Dendritic cell treated with granulocyte-macrophage colony-stimulating factor and Interleukin-4, amounts not matched to agents 40 ng/mL and 50 ng/mL, for 4 days (primary cell): ENCODE data around the gene SPAG5.
"Not testable (repeated sequence)": the region's sequence is repeated elsewhere in the genome, so short reads cannot be mapped to it uniquely, and the experiment has no call there.

Experiments used
- H3K27ac Mint-ChIP-seq: one replicate; pipeline ENCODE4 v1.8.0; 2022; ENCODE audit warnings: mild to moderate bottlenecking, mixed read lengths
- H3K27me3 Mint-ChIP-seq: one replicate; pipeline ENCODE4 v1.8.0; 2022; ENCODE audit warnings: mild to moderate bottlenecking, mixed read lengths
- H3K36me3 Mint-ChIP-seq: one replicate; pipeline ENCODE4 v1.8.0; 2022; ENCODE audit warnings: low read depth, mixed read lengths
- H3K4me1 Mint-ChIP-seq: one replicate; pipeline ENCODE4 v1.8.0; 2022; ENCODE audit warnings: low read depth, mixed read lengths
- H3K4me3 Mint-ChIP-seq: one replicate; pipeline ENCODE4 v1.8.0; 2022; ENCODE audit warnings: mild to moderate bottlenecking, moderate library complexity, mixed read lengths
- H3K9me3 Mint-ChIP-seq: one replicate; pipeline ENCODE4 v1.8.0; 2022; ENCODE audit warnings: mixed read lengths
- intact Hi-C: fragments of 100-400 bp; cut with micrococcal nuclease; formaldehyde crosslinking; loops from one replicate; pipeline ENCODE4 v1.15.0; 2022

Gene SPAG5

DNA sequence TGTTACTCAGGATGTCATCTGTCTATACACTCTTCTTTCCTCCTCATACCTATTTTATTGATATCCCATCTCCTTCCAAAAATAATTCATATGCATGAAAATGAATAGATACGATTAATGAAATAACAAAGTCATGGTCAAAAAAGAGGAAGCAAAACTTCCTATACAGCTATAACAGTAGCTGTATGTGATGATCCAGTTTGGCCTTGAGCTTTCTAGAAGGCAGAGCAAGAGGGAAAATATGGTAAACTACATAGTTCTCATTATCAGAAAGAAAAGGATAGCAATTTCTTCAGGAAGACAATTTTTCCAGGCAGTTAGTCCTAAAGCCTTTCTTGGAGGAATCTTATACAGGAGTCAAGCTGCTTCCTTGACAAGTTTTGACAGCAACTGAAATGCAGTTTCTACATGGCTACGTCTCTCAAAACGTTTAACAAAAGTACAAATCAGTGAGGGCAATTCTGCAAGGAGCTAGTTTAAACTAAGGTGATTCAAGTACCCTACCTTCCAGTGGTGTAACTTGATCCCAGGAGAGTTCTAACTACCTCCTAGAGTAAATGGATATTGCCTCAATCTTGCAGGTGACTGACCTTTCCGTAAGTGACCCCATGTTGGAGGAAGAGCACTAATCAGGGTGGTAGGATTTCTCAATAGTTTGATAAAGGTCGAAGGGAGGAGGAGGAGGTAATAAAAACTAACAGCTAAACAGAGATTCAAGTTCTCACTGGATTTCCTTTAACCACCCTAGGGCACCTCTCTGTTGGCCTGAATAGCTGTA is 1.0 kb downstream of the SPAG5 start:
- Mint-ChIP-seq H3K4me3 (peak overlapping the region; percentile 88), H3K27ac (peak overlapping the region; percentile 87), H3K4me1 (peaks cover 30% of the 10 kb centered on the region), H3K36me3 (peaks cover 45% of the 10 kb centered on the region), H3K27me3 (no peaks in the 10 kb centered on the region), H3K9me3 (no peaks in the 10 kb centered on the region)
- intact Hi-C loops: loop anchor here (5.0 kb wide), 1 partner anchor 50 kb away; the partner anchor contains the start of gene BLTP2

DNA sequence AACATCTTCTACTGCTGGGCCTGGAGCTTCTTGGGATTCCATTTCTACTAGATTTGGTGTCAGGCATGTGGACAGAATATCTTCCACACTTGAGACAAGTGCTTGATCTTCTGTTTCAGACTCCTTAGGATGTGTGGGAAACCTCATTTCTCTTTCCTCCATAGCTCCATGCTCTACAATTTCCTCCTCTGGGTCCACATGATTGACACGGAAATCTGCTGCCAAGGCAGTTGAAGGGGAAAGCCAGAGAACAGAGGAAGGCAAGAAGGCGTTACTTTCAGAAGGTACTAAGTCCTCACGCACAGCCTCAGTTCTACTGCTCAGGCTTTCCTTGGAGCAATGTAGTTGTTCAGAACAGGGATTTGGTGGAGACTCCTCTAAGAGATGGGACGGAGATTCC is 6.6 kb downstream of the SPAG5 start:
- H3K27ac Mint-ChIP-seq: no peak overlapping the region
- H3K36me3 Mint-ChIP-seq: peaks cover 64% of the 10 kb centered on the region
- H3K9me3 Mint-ChIP-seq: no peaks in the 10 kb centered on the region
- intact Hi-C loops: no loop called here
- no peak overlapping the region for H3K4me3 Mint-ChIP-seq
- peaks cover 1% of the 10 kb centered on the region for H3K4me1 Mint-ChIP-seq
- no peaks in the 10 kb centered on the region for H3K27me3 Mint-ChIP-seq

DNA sequence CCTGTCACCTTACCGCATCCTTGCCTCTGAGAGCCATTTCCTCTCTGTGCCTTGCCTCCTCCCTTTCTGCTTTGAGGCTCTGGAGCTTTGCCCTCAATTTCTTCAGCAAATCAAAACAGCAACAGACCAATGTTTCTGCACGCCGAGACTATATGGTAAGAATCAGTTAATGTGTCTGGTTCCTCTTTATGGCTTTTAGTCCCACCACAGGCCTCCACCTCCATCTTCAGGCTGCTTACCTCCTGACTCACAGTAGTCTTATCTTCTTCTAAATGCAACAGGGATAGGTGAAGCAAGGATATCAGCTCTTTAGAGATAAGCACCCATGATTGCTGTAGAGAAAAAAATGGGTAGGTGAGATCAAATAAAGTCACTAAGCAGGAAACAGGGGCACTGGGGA is 13.0 kb downstream of the SPAG5 start:
- intact Hi-C loops: no loop called here
- Mint-ChIP-seq H3K27me3 (no peaks in the 10 kb centered on the region), H3K9me3 (no peaks in the 10 kb centered on the region), H3K27ac (no peak overlapping the region), H3K4me1 (no peaks in the 10 kb centered on the region), H3K4me3 (no peak overlapping the region), H3K36me3 (peaks cover 24% of the 10 kb centered on the region)

DNA sequence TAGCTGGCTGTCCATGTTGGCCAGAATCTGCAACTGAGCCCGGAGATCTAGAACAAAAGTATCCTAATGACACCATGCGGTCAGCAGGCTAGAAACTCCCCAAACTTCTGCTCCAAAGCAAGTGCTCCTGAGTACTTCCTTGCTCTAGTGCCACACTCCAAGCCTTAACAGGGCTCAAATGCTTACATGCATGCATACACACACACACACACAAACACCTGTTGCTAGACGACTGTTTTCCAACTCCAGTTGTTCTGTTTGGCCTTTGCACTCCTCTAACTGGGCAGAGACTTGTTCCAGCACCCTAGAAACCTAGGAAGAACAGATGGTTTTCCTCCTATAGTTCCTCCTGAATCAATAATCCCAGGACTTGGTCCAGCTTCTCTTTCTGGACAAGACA is 14.4 kb downstream of the SPAG5 start:
- intact Hi-C loops: no loop called here
- Mint-ChIP-seq H3K4me3 (no peak overlapping the region), H3K27ac (no peak overlapping the region), H3K9me3 (no peaks in the 10 kb centered on the region), H3K36me3 (peaks cover 29% of the 10 kb centered on the region), H3K27me3 (no peaks in the 10 kb centered on the region), H3K4me1 (no peaks in the 10 kb centered on the region)

- H3K4me1 Mint-ChIP-seq: no peaks in the 10 kb centered on the region
- intact Hi-C loops: no loop called here
- H3K36me3 Mint-ChIP-seq: peaks cover 35% of the 10 kb centered on the region
- H3K27me3 Mint-ChIP-seq: no peaks in the 10 kb centered on the region
- no peak overlapping the region for H3K4me3 Mint-ChIP-seq
- no peak overlapping the region for H3K27ac Mint-ChIP-seq
- H3K9me3 Mint-ChIP-seq: no peaks in the 10 kb centered on the region
Observed at GRCh38 chr17:28582513-28582912, 16.3 kb downstream of the SPAG5 start.

DNA sequence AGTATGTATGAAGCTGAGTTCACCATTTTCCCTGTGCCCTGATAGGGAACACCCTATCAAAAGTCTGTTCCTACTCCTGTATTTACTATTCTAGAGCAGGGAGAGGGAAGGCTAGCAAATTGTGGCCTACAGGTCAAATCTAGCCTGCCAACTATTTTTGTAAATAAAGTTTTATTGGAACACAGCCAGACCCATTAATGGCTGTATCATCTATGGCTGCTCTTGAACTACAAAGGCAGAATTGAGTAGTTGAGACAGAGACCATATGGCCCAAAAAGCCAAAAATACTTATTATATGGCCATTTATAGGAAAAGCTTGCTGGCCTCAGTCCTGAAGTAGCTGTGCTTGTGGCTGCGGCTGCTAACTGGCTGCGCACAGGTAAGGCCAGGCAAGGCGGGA is 17.9 kb downstream of the SPAG5 start:
- H3K27ac Mint-ChIP-seq: no peak overlapping the region
- intact Hi-C loops: no loop called here
- peaks cover 13% of the 10 kb centered on the region for H3K4me1 Mint-ChIP-seq
- H3K27me3 Mint-ChIP-seq: peaks cover 5% of the 10 kb centered on the region
- no peak overlapping the region for H3K4me3 Mint-ChIP-seq
- peaks cover 44% of the 10 kb centered on the region for H3K36me3 Mint-ChIP-seq
- no peaks in the 10 kb centered on the region for H3K9me3 Mint-ChIP-seq

GRCh38 chr17:28579526-28579925 is 19.3 kb downstream of the SPAG5 start:
- Mint-ChIP-seq H3K36me3 (peaks cover 52% of the 10 kb centered on the region), H3K27me3 (peaks cover 9% of the 10 kb centered on the region), H3K4me3 (no peak overlapping the region), H3K4me1 (peaks cover 16% of the 10 kb centered on the region), H3K27ac (no peak overlapping the region), H3K9me3 (no peaks in the 10 kb centered on the region)
- intact Hi-C loops: no loop called here

GRCh38 chr17:28578246-28579195 is 20.3 kb downstream of the SPAG5 start:
- H3K36me3 Mint-ChIP-seq: peaks cover 62% of the 10 kb centered on the region
- no peaks in the 10 kb centered on the region for H3K9me3 Mint-ChIP-seq
- peaks cover 9% of the 10 kb centered on the region for H3K27me3 Mint-ChIP-seq
- no peak overlapping the region for H3K4me3 Mint-ChIP-seq
- H3K4me1 Mint-ChIP-seq: peaks cover 16% of the 10 kb centered on the region
- H3K27ac Mint-ChIP-seq: no peak overlapping the region
- intact Hi-C loops: no loop called here

- Mint-ChIP-seq H3K9me3 (no peaks in the 10 kb centered on the region), H3K36me3 (peaks cover 72% of the 10 kb centered on the region), H3K27ac (no peak overlapping the region), H3K27me3 (peaks cover 15% of the 10 kb centered on the region), H3K4me1 (peaks cover 21% of the 10 kb centered on the region), H3K4me3 (no peak overlapping the region)
- intact Hi-C loops: no loop called here
Observed at GRCh38 chr17:28577466-28577824, 21.4 kb downstream of the SPAG5 start.

GRCh38 chr17:28576758-28577465 is 21.9 kb downstream of the SPAG5 start, which contains the start of gene ALDOC:
TSS of gene ALDOC (minus strand) at chr17:28576895. CDS start at chr17:28575532, 1,363 bp downstream.
- intact Hi-C loops: no loop called here
- Mint-ChIP-seq H3K36me3 (peaks cover 72% of the 10 kb centered on the region), H3K9me3 (no peaks in the 10 kb centered on the region), H3K4me1 (peaks cover 26% of the 10 kb centered on the region), H3K27ac (peak within 1 kb of the TSS; percentile 17), H3K27me3 (peaks cover 15% of the 10 kb centered on the region), H3K4me3 (peak within 1 kb of the TSS; percentile 74)

- H3K9me3 Mint-ChIP-seq, intact Hi-C loops: not testable (repeated sequence)
- Mint-ChIP-seq H3K4me3 (peak overlapping the region; percentile 74), H3K27ac (peak overlapping the region; percentile 17), H3K4me1 (peaks cover 26% of the 10 kb centered on the region), H3K27me3 (peaks cover 15% of the 10 kb centered on the region), H3K36me3 (peaks cover 78% of the 10 kb centered on the region)
Observed at GRCh38 chr17:28576016-28576415, 22.8 kb downstream of the SPAG5 start.

DNA sequence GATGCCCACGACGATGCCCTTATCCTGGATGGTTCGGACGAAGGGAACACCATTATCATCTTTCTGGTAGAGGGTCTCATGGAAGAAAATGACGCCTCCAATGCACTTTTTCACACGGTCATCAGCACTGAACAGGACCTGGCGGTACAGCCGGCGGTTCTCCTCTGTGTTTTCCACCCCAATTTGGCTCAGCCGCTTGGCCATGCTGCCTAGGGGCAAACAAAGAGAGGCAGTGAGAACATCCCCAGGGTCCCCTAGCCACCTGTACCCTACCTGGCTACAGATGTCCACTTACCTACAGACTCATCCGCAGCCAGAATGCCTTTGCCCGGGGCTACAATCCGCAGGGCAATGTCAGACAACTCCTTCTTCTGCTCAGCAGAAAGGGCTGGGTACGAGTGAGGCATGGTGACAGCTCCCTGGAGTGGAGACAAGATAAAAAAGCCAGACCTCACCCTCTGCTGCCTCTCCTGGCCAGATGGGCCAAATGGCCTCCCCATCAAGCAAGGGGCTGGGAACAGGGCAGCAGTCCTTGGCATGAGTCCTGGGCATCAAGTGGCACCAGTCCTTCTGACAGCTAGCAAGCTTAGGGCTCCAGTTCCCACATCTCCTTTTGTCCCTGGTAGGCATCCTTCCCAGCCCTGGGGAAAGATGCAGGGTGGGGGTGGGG is 23.6 kb downstream of the SPAG5 start:
- Mint-ChIP-seq H3K36me3 (peaks cover 76% of the 10 kb centered on the region), H3K27ac (no peak overlapping the region), H3K4me3 (no peak overlapping the region), H3K9me3 (no peaks in the 10 kb centered on the region), H3K27me3 (peaks cover 15% of the 10 kb centered on the region), H3K4me1 (peaks cover 26% of the 10 kb centered on the region)
- intact Hi-C loops: no loop called here

DNA sequence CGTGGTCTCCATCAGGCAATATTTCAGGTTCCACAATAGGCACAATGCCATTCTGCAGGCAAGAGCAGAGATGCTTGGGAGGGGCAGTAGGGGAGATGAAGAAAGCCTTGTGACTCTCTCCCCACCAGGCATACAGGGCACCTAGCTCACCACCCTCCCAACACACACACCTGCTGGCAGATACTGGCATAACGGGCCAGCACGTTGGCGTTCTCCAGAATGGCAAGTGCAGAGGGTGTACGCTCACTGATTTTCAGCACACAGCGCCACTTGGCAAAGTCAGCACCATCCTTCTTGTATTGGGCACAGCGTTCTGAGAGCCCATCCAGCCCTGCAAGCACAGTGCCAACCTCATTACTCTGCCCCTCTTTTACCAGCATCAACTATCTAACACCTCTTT is 24.3 kb downstream of the SPAG5 start:
- no peak overlapping the region for H3K27ac Mint-ChIP-seq
- H3K4me1 Mint-ChIP-seq: peaks cover 31% of the 10 kb centered on the region
- no peak overlapping the region for H3K4me3 Mint-ChIP-seq
- H3K36me3 Mint-ChIP-seq: peaks cover 75% of the 10 kb centered on the region
- intact Hi-C loops: no loop called here
- peaks cover 15% of the 10 kb centered on the region for H3K27me3 Mint-ChIP-seq
- H3K9me3 Mint-ChIP-seq: no peaks in the 10 kb centered on the region
